Type B pancreatic cell (in vitro differentiated cells): ENCODE measurements around the gene SSR4. TPM values are rescaled to one million over a fixed set of nuclear protein-coding genes. Genes with fewer than 3 reads are reported as not detected.

ENCODE experiments used
- DNase-seq: peaks from one replicate; pipeline ENCODE4 v3.0.0; 2021; ENCODE audit warnings: mixed read lengths; ENCODE audit not compliant: unreplicated experiment; ENCODE audit errors: extremely low spot score
- H3K27ac Mint-ChIP-seq: 2 replicates; pipeline ENCODE4 v1.8.0; 2021; ENCODE audit warnings: mild to moderate bottlenecking, mixed read lengths
- H3K27me3 Mint-ChIP-seq: 2 replicates; pipeline ENCODE4 v1.8.0; 2021; ENCODE audit warnings: mixed read lengths
- H3K36me3 Mint-ChIP-seq: 2 replicates; pipeline ENCODE4 v1.8.0; 2021; ENCODE audit warnings: mixed read lengths
- H3K4me1 Mint-ChIP-seq: one replicate; pipeline ENCODE4 v1.8.0; 2021; ENCODE audit warnings: mixed read lengths; ENCODE audit not compliant: unreplicated experiment
- H3K4me3 Mint-ChIP-seq: 2 replicates; pipeline ENCODE4 v1.8.0; 2021; ENCODE audit warnings: mild to moderate bottlenecking, mixed read lengths
- H3K9me3 Mint-ChIP-seq: 2 replicates; pipeline ENCODE4 v1.8.0; 2021; ENCODE audit warnings: mixed read lengths
- CTCF ChIP-seq: fragments of 200-600 bp; sonication (generic); conservative IDR thresholded peaks from 2 replicates; pipeline ENCODE4 v1.5.0; 2021; ENCODE audit warnings: antibody characterized with exemption, mild to moderate bottlenecking
- total RNA-seq: library from RNA; stranded (reverse); gene quantifications from 2 replicates; pipeline ENCODE4 v1.2.1, GENCODE V29; 2021; ENCODE audit warnings: low replicate concordance

Gene SSR4
- total RNA-seq, 1 donor from 2014 or later, result 271 TPM

GRCh38 chrX:153818571-153819383, 24.3 kb downstream of the SSR4 start:
- peak; percentile 73 for DNase-seq
- no peak for TF ChIP-seq CTCF
- peak overlapping the region; percentile 65 for H3K4me3 Mint-ChIP-seq
- H3K4me1 Mint-ChIP-seq, result no peaks in the 10 kb centered on the region
- H3K27ac Mint-ChIP-seq, result peak overlapping the region; percentile 13
- no peaks in the 10 kb centered on the region for H3K27me3 Mint-ChIP-seq
- H3K36me3 Mint-ChIP-seq, result no peaks in the 10 kb centered on the region
- H3K9me3 Mint-ChIP-seq, result peaks cover 7% of the 10 kb centered on the region

GRCh38 chrX:153819384-153820040, 25.0 kb downstream of the SSR4 start:
- peak overlapping the region; percentile 13 for H3K27ac Mint-ChIP-seq
- no peaks in the 10 kb centered on the region for H3K36me3 Mint-ChIP-seq
- H3K4me1 Mint-ChIP-seq, result no peaks in the 10 kb centered on the region
- peaks cover 7% of the 10 kb centered on the region for H3K9me3 Mint-ChIP-seq
- H3K27me3 Mint-ChIP-seq, result no peaks in the 10 kb centered on the region
- no peak for TF ChIP-seq CTCF
- no peak for DNase-seq
- H3K4me3 Mint-ChIP-seq, result peak overlapping the region; percentile 65

- TF ChIP-seq CTCF, result no peak
- no peaks in the 10 kb centered on the region for H3K36me3 Mint-ChIP-seq
- no peak for DNase-seq
- H3K9me3 Mint-ChIP-seq, result no peaks in the 10 kb centered on the region
- peaks cover 1% of the 10 kb centered on the region for H3K27me3 Mint-ChIP-seq
- H3K4me1 Mint-ChIP-seq, result no peaks in the 10 kb centered on the region
- H3K27ac Mint-ChIP-seq, result no peak overlapping the region
- no peak overlapping the region for H3K4me3 Mint-ChIP-seq
These were observed 26.1 kb downstream of the SSR4 start for GRCh38 chrX:153820601-153821000.

- H3K36me3 Mint-ChIP-seq, result no peaks in the 10 kb centered on the region
- peaks cover 4% of the 10 kb centered on the region for H3K27me3 Mint-ChIP-seq
- no peak overlapping the region for H3K27ac Mint-ChIP-seq
- DNase-seq, result no peak
- H3K4me1 Mint-ChIP-seq, result no peaks in the 10 kb centered on the region
- H3K9me3 Mint-ChIP-seq, result no peaks in the 10 kb centered on the region
- H3K4me3 Mint-ChIP-seq, result no peak overlapping the region
- no peak for TF ChIP-seq CTCF
These were observed 26.6 kb downstream of the SSR4 start for GRCh38 chrX:153821066-153821465.

GRCh38 chrX:153824348-153824747, 29.9 kb downstream of the SSR4 start:
- no peak for TF ChIP-seq CTCF
- DNase-seq, result no peak
- H3K9me3 Mint-ChIP-seq, result peaks cover 9% of the 10 kb centered on the region
- no peaks in the 10 kb centered on the region for H3K4me1 Mint-ChIP-seq
- H3K36me3 Mint-ChIP-seq, result peaks cover 9% of the 10 kb centered on the region
- H3K27me3 Mint-ChIP-seq, result peaks cover 28% of the 10 kb centered on the region
- H3K27ac Mint-ChIP-seq, result no peak overlapping the region
- H3K4me3 Mint-ChIP-seq, result no peak overlapping the region
